Fibroblast of lung (primary cell): ENCODE data around the gene ZG16. TPM values are rescaled to one million over a fixed set of nuclear protein-coding genes. Genes with fewer than 3 reads are reported as not detected.

Experiments used
- DNase-seq, 2 donors: peaks; one replicate each; pipeline versions ENCODE4 v3.0.0 to v3.0.0-alpha.2; 2010; ENCODE audit warnings: low read depth in 2 of 2
- H2AFZ ChIP-seq: 2 replicates; pipeline ENCODE4 v1.5.1; 2012; ENCODE audit warnings: low read length, control low read depth, inconsistent platforms
- H3K27ac ChIP-seq: 2 replicates; pipeline ENCODE4 v1.5.1; 2011; ENCODE audit warnings: low read length, control low read depth; ENCODE audit not compliant: insufficient read depth
- H3K27me3 ChIP-seq: 2 replicates; pipeline ENCODE4 v1.5.1; 2011; ENCODE audit warnings: mild to moderate bottlenecking, low read length; ENCODE audit not compliant: control insufficient read depth, insufficient read depth
- H3K36me3 ChIP-seq: 2 replicates; pipeline ENCODE4 v1.5.1; 2011; ENCODE audit warnings: low read length; ENCODE audit not compliant: control insufficient read depth, insufficient read depth
- H3K4me1 ChIP-seq: 2 replicates; pipeline ENCODE4 v1.5.1; 2011; ENCODE audit warnings: low read length; ENCODE audit not compliant: control insufficient read depth, insufficient read depth; ENCODE audit errors: extremely low read depth
- H3K4me2 ChIP-seq: 2 replicates; pipeline ENCODE4 v1.5.1; 2011; ENCODE audit warnings: low read length, control low read depth; ENCODE audit not compliant: insufficient read depth; ENCODE audit errors: extremely low read depth
- H3K4me3 ChIP-seq, 4 experiments: fragments of 200-600 bp in 1 of 4; sonication (generic) in 1 of 4; replicated peaks in 1 of 4; 2 replicates each; pipeline ENCODE4 v1.5.1; 2011 to 2016; ENCODE audit warnings: low read length in 4 of 4, low read depth in 3 of 4, mild to moderate bottlenecking in 3 of 4, control low read depth in 2 of 4, inconsistent platforms in 1 of 4, mixed read lengths in 1 of 4; ENCODE audit not compliant: insufficient read depth in 1 of 4; ENCODE audit errors: control extremely low read depth in 1 of 4
- H3K79me2 ChIP-seq: 2 replicates; pipeline ENCODE4 v1.5.1; 2012; ENCODE audit warnings: mild to moderate bottlenecking, low read length, inconsistent platforms; ENCODE audit not compliant: control insufficient read depth, insufficient read depth
- H3K9ac ChIP-seq: 2 replicates; pipeline ENCODE4 v1.5.1; 2011; ENCODE audit warnings: mild to moderate bottlenecking, low read length, control low read depth; ENCODE audit not compliant: insufficient read depth
- H3K9me3 ChIP-seq: 2 replicates; pipeline ENCODE4 v1.5.1; 2012; ENCODE audit warnings: low read depth, low read length; ENCODE audit not compliant: control insufficient read depth, insufficient read depth
- H4K20me1 ChIP-seq: 2 replicates; pipeline ENCODE4 v1.5.1; 2011; ENCODE audit warnings: low read length; ENCODE audit not compliant: control insufficient read depth, insufficient read depth; ENCODE audit errors: extremely low read depth
- EZH2 ChIP-seq: IDR thresholded peaks from 2 replicates; pipeline ENCODE4 v1.5.1; 2012; ENCODE audit warnings: low read length, control low read depth, mild to moderate bottlenecking; ENCODE audit errors: missing control alignments
- polyA plus RNA-seq, 2 donors: library from polyadenylated mRNA; depleted of rRNA in 1 of 2; stranded (reverse) in 1 of 2; unstranded in 1 of 2; fragments of >200 nt; gene quantifications; 2 replicates each; pipeline ENCODE4 v1.2.1, GENCODE V29; 2011 to 2012; ENCODE audit warnings: missing spikeins in 1 of 2
- total RNA-seq: library from RNA; depleted of rRNA; stranded (reverse); fragments of >200 nt; gene quantifications from 2 replicates; pipeline ENCODE4 v1.2.1, GENCODE V29; 2014
- TF ChIP-seq, protein P1 (sequence below), 2 donors: IDR thresholded peaks in 1 of 2; conservative IDR thresholded peaks in 1 of 2; 1 replicate in 1 of 2; 2 replicates in 1 of 2; pipeline ENCODE4 v1.5.1; 2011 to 2012; ENCODE audit warnings: low read length in 2 of 2, control low read depth in 1 of 2, inconsistent platforms in 1 of 2, low read depth in 1 of 2, mild to moderate bottlenecking in 1 of 2

Gene ZG16
- total and polyA plus RNA-seq, 2 donors (not counting 1 experiment from before 2014, with no cell fraction given): not detected

DNA sequence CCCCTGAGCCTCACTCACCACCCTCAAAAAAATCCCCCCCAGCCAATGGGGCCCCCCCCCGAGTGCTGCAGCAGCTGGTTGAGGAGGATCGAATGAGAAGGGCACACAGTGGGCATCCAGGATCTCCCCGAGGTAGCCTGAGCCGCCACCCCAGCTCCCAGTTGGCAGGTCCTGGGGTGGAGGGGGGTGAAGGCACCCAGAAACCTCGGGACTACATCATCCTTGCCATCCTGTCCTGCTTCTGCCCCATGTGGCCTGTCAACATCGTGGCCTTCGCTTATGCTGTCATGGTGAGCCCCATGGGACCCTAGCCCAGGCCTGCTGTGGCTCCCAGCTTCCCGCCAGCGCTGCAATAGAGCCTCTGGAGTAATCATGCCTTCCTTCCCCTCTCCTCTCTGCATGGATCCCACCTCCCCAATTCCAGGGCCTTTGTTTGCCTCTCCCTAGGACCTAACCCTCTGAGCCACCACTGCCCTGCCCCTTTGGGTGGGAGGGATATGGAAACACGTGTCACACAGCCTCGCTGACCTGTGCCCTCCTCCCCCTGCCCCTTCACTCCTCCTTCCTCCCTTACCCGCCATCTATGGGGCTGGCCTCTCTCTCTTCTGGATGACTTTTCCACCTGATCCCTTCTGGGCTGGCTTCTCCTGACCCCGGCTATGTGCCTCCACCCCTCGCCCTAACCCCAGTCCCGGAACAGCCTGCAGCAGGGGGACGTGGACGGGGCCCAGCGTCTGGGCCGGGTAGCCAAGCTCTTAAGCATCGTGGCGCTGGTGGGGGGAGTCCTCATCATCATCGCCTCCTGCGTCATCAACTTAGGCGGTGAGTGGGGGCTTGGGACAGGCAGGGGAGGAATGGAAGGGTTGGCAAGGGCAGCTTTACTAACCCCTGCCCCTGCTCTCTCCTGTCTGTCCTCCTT is 35.8 kb downstream of the ZG16 start:
- Histone ChIP-seq H3K9me3 (no peaks in the 10 kb centered on the region), H3K4me1 (peaks cover 43% of the 10 kb centered on the region), H3K27ac (no peak overlapping the region), H3K9ac (no peak overlapping the region), H3K27me3 (no peaks in the 10 kb centered on the region), H4K20me1 (no peaks in the 10 kb centered on the region), H3K4me3 (peak overlapping the region in 1 of 4 experiments; percentile 77), H3K36me3 (peaks cover 11% of the 10 kb centered on the region), H2AFZ (no peak overlapping the region), H3K4me2 (peak overlapping the region; percentile 95), H3K79me2 (peaks cover 35% of the 10 kb centered on the region)
- TF ChIP-seq, protein P1, sequence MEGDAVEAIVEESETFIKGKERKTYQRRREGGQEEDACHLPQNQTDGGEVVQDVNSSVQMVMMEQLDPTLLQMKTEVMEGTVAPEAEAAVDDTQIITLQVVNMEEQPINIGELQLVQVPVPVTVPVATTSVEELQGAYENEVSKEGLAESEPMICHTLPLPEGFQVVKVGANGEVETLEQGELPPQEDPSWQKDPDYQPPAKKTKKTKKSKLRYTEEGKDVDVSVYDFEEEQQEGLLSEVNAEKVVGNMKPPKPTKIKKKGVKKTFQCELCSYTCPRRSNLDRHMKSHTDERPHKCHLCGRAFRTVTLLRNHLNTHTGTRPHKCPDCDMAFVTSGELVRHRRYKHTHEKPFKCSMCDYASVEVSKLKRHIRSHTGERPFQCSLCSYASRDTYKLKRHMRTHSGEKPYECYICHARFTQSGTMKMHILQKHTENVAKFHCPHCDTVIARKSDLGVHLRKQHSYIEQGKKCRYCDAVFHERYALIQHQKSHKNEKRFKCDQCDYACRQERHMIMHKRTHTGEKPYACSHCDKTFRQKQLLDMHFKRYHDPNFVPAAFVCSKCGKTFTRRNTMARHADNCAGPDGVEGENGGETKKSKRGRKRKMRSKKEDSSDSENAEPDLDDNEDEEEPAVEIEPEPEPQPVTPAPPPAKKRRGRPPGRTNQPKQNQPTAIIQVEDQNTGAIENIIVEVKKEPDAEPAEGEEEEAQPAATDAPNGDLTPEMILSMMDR (conservative IDR thresholded peaks at IDR 0.05 in 1 of 2, IDR thresholded peaks at IDR 0.05 in 1 of 2; ENCODE audit: low read depth in 1 of 2, low read length in 2 of 2): no peak
- TF ChIP-seq EZH2: no peak
- DNase-seq: no peak

DNA sequence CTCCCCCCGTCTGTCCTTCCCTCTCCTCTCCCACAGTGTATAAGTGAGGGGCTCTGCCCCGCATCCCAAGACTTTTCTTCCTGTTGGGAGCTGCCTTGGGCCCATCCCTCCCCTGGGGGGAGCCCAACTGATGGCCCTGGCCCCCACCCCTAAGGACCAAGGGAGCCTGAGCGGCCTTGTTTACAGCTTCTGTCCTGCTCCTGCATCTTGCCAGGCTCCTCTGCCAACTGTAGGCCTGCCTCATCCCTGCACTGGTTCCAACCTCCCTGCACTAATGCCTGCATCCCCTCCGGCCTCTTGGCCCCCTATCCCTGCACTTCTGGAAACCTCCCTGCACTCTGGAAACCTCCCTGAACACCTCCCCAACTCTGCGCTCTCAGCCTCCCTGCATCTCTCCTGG is 36.5 kb downstream of the ZG16 start:
- H3K4me1 ChIP-seq: peaks cover 39% of the 10 kb centered on the region
- peaks cover 8% of the 10 kb centered on the region for H3K36me3 ChIP-seq
- no peak overlapping the region for H3K9ac ChIP-seq
- H3K79me2 ChIP-seq: peaks cover 35% of the 10 kb centered on the region
- no peak for DNase-seq
- H3K9me3 ChIP-seq: no peaks in the 10 kb centered on the region
- peak overlapping the region; percentile 95 for H3K4me2 ChIP-seq
- H2AFZ ChIP-seq: no peak overlapping the region
- TF ChIP-seq EZH2: no peak
- TF ChIP-seq, protein P1 (conservative IDR thresholded peaks at IDR 0.05 in 1 of 2, IDR thresholded peaks at IDR 0.05 in 1 of 2; ENCODE audit: low read depth in 1 of 2, low read length in 2 of 2): no peak
- no peaks in the 10 kb centered on the region for H4K20me1 ChIP-seq
- H3K4me3 ChIP-seq: peak overlapping the region in 2 of 4 experiments; percentile 82 to 89
- H3K27ac ChIP-seq: no peak overlapping the region
- no peaks in the 10 kb centered on the region for H3K27me3 ChIP-seq

DNA sequence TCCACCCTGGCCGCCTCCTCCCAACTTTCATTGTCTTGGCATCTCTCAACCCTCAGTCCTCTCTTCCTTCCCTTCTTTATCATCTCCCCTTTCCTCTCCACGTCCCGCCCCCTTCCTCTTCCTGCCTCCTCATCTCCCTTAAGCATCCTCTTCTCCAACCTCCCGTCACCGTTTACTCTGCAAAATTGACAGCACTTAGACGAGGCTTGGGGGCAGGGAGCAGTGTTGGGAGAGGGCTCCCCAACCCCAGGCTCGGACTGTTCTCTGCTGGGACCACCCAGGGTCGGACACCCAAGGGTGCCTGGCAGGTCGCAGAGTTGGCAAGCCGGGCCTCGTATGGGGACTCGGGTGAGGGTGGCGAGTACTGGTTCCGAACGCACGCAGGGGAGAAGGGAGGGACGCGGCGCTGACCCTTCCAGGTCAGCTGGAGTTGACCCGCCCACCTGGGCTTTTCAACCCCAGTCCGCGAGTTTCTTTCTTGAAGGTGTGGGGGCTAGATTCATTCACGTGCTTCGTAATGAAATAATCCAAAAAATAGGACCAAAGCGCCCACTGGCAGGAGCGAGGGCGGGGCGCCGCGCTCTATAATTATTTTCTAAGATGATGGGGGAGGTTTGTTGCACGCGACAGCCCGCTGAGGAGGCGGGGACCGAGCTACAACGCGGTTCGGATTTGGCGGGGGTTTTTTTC is 37.1 kb downstream of the ZG16 start:
- TF ChIP-seq EZH2: no peak
- TF ChIP-seq, protein P1 (conservative IDR thresholded peaks at IDR 0.05 in 1 of 2, IDR thresholded peaks at IDR 0.05 in 1 of 2; ENCODE audit: low read depth in 1 of 2, low read length in 2 of 2): no peak
- peaks cover 8% of the 10 kb centered on the region for H3K36me3 ChIP-seq
- no peak for DNase-seq
- H3K27me3 ChIP-seq: no peaks in the 10 kb centered on the region
- peaks cover 38% of the 10 kb centered on the region for H3K79me2 ChIP-seq
- H3K9me3 ChIP-seq: no peaks in the 10 kb centered on the region
- peak overlapping the region; percentile 95 for H3K4me2 ChIP-seq
- H2AFZ ChIP-seq: peak overlapping the region; percentile 35
- H3K27ac ChIP-seq: peak overlapping the region; percentile 94
- H3K4me3 ChIP-seq: peak overlapping the region; percentile 73 to 89 (median 84)
- H4K20me1 ChIP-seq: no peaks in the 10 kb centered on the region
- peaks cover 40% of the 10 kb centered on the region for H3K4me1 ChIP-seq
- no peak overlapping the region for H3K9ac ChIP-seq
